ENCODE results near the gene SYNPO2.
"Not testable (repeated sequence)": the region's sequence is repeated elsewhere in the genome, so short reads cannot be mapped to it uniquely, and the experiment has no call there.

SYNPO2 gene

DNA sequence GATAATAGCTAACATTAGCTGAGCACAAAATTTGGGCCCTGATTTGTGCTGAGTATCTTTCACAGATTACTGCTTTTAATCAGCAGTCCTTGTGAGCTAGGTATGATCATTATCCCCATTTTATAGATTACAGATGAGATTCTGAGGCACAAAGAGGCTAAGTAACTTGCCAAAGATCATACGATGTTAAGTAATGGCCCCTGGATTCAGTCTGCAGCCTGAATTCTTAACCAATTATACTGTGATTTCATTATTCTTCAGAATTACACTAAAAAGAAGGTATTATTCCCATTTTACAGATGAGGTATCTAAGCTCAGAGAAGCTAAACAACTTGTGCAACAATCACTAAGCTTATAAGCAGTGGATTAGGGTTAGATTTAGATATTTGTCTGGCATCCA, 149.1 kb downstream of the SYNPO2 start:
- no peak for DNase-seq

DNA sequence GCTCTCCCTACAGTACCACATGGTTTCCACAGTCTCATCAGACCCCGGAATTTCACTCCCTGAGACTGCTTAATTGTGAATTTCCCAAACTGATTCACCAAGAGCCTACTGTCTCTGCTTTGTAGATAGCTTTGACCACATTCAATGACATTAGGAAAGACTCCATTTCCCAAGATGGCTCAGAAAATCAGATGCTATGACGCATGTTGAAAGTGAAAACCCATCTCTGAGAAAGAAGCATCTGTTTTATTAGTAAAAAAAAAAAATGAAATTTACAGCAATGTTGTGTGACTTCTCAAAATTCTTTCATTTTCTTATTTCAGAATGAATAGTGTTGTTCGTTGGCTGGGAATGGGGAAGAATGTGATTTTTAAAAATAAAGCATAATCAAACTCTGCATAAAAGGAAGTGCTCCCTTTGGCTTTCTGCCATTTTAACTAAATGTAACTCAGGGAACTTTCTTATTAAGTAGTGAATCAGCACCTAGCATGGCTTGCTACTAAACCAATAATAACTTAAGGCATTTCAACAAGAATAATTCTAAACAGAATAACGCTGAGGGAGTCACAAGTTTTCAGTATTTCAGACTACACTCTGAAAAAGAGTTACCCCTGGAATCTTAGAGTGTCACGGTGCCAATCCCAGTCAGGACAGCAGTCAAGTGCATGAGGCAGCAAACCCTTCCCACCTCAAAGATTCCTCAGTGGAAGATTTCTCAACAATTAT, 149.6 kb downstream of the SYNPO2 start:
- DNase-seq = no peak

DNA sequence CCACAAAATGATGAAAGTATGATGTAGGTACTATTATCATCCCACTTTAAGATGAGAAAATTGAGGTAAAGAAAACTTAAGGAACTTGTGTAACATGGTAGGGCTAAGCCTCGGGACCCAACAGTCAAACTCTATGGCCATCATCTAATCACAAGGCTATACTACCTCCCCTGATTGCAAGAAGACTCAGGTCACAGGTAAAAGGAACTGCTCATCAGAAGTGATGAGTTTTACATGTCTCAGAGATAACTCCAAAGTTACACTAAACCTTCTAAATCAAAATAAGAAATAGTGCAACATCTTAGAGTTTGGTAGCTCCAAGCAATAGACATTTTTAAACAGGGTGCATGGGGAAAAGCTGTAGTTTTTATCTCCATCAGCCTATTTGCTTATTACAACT, 150.5 kb downstream of the SYNPO2 start:
- no peak for DNase-seq

DNA sequence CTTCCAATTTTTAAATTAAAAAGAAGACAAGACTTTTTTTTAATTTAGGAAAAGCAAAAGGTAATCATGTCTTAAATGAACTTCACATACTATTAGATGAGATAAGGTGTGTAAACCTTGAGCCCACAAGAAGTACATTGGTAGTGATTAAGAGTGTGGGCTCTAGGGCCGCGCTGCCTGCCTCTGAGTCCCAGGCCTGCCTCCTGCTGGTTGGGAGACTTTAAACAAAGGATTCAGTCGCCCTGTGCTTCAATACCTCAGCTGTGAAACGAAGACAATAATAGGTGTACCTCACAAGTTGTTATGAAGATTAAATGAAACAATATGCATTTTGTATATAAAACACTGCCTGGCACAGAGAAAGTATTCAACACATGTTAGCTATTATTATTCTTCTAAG, 151.1 kb downstream of the SYNPO2 start:
- DNase-seq = no peak

DNA sequence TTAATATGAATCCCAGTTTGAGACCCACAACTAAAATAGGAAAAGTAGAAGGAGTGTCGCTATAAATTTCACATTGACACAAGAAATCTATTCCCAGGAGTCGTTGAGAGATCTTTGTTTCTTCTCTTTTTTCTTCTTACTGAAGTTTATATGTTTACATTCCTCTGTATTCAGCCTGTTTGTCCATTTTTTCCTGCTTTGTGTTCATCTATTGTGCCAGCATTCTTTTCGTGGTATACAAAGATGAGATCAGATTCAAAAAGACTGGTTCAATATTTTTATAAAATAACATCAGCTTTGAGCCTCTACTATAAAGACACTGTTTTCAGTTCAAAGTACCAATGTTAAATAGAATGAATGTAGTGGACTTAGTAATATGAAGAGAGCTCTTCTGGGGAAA, 151.6 kb downstream of the SYNPO2 start:
- DNase-seq = no peak

DNA sequence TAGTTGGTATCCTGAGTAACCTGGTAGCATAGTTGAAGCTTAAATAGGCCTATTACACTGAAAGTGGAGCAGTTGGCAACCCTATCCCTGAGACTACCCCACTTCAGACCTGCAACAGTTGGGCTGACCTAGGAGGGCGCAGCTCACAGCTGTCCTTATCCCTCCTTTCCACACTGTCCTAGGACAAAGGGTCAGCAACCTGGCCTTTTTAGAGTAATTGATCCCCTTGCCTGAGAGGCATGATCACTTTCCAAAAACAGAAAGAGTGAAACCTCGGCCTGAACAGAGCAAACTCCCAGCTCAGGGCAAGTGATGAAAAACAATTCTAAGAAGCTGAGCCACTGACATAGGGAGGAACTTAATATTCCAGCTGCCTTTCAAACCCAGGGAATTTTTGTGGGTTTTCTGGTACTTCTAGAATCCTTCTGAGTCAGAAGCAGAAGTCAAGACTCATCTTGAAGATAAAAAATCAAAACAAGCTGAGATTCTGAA, 152.1 kb downstream of the SYNPO2 start:
- no peak for DNase-seq

DNA sequence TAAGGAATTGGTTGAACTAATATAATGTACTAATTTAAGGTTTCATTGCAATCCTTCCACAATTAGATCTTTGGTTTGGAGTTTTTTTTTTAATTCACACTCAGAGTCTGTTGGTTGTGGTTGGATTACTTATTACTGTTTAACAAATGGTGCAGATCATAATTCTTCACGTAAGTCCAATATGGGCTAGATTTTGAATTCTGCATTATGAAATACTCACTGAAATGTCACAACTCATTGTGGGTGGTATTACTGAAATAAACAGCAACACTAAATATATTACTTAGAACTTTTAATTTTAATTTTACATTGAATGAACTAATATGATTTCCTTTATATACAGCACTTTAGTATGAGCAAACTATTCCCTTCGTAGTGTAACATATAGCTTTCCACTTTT, 152.7 kb downstream of the SYNPO2 start:
- DNase-seq = no peak

DNA sequence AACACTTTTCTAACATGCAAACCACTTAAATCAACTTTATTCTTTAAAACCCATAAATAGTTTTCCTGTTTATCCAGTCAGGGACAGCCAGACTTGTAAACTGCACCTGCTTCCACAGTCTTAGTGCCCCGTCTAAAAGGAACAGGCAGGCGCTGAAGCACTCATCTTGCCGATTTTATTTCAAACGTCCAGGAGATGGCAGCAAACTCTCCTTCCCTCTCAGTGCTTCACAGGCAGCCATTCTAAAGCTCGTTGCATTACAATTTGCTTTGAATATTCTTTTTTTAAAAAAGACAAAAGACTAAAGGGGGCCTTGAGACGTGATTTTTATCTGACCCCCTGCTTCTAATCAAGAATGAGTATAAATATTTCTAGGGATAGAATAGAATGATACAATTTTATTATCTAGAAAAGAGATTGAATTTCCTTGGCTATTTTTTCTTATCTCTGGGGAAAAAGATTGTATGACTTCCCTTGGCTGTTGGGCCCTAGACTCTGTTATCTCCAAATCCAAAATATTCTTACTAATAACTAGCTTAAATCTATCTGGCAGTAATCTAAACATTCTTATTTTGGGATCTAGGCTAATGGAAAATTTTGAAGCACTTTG, 153.4 kb downstream of the SYNPO2 start:
- peak; percentile 71 for DNase-seq

DNA sequence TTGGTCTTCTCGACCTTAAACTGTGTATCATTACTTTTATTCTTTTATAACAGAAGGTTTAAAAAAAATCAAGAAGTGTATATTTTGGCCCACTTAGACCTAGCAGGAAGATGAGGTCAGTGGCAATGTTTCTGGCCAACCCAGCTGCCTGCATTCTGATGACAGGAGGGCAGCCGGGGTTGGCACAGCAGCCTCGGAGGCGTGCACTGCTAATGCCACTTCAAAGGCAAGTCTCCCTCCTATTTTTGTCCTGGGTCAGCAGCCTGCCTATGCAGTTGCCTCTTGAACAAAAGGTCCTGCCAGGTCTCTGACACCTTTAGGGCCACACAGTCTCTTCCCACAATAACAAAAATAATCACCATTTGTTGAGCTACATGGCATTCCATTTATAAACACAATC, 157.6 kb downstream of the SYNPO2 start:
- no peak for DNase-seq

DNA sequence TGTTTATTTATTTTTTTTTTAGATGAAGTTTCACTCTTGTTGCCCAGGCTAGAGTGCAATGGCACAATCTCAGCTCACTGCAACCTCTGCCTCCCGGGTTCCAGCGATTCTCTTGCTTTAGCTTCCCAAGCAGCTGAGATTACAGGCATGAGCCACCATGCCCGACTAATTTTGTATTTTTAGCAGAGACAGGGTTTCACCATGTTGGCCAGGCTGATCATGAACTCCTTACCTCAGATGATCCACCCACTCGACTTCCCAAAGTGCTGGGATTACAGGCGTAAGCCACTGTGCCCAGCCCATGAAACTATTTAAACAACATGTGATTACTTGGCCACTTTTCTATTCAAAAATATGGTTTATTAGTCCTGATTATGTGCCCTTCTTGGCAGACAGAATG, 158.4 kb downstream of the SYNPO2 start:
- not testable (repeated sequence) for DNase-seq

DNA sequence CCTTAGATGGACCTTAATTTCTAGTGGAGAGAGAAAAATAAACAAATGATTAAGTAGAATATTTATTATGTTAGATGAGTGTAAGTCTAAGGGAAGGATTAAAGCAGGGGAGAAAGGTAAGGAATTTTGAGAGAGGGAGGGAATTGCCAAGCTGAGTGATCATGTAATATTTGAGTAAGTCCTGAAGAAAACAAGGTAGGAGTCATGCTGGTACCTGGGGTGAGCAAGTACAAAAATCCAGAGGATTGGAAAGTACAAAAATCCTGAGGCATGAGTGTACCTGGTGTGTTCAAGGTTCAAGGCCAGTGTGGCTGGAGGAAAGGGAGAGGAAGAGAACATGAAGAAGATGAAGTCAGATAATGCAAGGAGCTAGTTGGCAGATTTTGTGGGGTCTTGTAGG, 159.8 kb downstream of the SYNPO2 start:
- DNase-seq = no peak

DNA sequence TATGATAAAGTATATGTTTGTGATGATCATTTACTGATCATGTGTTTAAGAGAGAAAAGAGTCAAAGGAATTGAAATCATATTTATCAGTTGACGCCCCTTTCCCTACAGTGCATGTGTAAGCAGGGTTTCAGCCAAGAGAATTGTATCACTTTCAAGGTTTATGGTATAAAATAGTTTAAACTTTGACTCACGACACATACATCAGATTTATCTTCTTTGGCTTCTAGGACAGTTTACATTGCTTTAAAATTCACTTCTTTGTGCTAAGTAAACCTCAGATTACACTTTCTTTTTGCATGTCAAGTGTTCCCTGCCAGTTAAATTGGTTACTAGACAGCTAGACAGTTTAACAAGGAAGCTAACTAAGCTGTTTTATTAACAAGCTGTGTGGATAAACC, 160.7 kb downstream of the SYNPO2 start:
- no peak for DNase-seq

DNA sequence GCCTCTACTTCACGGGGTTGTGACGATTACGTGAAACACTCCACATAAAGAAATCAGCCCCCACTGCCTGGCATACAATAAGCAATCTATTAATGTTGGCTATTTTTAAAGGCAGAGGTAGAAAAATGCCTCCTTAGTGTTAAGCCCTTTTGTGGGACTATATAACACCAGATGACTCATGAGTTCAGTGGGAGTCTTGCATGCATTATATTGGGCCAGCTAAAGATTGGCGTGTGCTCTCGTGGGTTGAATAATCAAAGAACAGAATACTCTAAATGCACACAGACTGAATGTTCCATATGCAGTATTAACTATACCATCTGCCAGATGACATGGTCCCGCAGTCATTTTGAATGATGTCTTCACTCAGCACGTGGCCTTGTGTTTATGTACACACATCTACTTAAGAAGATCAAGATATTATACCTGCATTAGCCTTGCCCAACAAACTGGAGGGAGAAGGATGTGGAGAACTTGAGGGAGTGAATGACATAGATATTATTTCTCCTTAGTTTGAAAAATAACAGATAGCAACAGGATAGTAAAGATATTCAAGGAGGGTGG, 162.0 kb downstream of the SYNPO2 start:
- DNase-seq = no peak

DNA sequence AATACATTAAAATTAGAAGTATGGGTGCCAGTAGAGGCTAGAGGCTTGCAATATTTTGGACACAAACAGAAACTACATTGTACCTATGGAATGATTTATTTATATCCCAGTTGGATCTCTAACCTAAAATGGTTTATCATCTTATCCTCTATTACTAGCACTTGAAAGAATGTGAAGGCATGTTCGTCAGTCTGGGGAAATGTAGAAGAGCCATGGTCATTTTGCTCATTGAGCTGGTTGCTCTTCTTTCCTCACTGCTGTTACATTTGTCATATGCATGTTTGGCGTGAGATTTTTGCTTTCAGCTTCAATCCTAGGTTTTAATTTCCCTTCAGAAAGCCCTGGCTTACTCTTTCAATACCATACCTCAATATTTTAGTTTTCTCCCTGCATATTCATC, 164.6 kb downstream of the SYNPO2 start:
- DNase-seq = no peak

DNA sequence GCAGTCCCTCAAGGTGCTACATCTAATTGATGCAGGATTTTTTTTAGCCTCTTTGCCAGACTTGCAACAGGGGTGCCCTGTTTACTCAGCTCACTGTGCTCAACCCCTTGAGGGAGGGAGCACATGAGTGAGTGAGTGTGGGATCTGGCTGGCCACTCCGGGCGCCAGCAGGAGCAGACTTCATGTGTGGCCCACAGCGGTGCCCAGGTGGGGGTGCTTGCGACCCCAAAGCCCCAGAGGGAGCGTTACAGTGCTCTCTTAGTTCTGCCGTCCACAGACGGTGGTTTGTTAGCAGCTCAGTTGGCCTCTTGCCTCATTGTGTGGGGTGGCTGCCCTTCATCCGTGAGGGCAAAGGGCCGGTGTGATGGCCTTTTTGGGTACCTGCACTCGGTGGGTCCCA, 165.3 kb downstream of the SYNPO2 start:
- no peak for DNase-seq

DNA sequence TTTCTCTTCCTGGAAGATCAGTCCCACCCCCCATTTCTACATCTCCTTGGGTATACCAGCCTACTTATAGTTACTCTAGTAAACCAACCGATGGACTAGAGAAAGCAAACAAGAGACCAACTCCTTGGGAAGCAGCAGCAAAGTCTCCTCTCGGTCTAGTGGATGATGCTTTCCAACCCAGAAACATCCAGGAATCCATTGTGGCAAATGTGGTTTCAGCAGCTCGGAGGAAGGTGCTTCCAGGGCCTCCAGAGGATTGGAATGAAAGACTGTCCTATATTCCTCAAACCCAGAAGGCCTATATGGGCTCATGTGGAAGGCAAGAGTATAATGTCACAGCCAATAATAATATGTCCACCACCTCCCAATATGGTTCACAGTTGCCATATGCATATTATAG, 168.8 kb downstream of the SYNPO2 start:
- DNase-seq = no peak

DNA sequence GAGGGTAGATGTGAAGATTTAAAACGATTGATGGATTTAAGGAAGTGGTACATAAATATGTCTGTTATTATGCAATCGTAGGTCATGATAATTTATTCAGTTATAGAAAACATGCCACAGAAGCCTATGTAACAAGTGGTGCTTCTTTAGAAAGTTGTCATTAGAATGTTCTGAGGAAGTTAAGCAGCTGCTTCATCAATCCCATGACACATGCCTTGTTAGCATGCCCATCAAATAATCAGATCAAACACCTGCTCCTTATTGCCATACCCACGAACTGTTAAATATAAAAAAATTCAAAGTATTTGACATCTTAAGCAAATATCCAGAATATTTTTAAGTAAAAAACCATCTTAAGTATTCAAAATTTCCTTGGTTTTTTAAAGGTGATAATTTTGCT, 170.6 kb downstream of the SYNPO2 start:
- no peak for DNase-seq

DNA sequence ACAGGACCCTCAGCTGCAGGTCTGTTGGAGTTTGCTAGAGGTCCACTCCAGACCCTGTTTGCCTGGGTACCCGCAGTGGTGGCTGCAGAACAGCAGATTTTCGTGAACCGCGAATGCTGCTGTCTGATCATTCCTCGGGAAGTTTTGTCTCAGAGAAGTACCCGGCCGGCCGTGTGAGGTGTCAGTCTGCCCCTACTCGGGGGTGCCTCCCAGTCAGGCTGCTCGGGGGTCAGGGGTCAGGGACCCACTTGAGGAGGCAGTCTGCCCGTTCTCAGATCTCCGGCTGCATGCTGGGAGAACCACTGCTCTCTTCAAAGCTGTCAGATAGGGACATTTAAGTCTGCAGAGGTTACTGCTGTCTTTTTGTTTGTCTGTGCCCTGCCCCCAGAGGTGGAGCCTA, 178.5 kb downstream of the SYNPO2 start:
- DNase-seq = not testable (repeated sequence)

DNA sequence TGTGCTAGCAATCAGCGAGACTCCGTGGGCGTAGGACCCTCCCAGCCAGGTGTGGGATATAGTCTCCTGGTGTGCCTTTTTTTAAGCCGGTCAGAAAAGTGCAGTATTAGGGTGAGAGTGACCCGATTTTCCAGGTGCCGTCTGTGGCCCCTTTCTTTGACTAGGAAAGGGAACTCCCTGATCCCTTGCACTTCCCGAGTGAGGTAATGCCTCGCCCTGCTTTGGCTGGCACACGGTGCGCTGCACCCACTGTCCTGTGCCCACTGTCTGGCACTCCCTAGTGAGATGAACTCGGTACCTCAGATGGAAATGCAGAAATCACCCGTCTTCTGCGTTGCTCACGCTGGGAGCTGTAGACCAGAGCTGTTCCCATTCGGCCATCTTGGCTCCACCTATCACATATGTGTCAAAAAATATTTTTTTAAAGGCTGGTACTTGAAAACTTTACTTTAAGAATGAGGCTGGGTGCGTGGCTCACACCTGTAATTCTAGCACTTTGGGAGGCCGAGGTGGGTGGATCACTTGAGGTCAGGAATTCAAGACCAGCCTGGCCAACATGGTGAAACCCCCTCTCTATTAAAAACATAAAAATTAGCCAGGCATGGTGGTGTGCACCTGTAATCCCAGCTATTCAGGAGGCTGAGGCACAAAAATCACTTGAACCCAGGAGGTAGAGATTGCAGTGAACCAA, 179.2 kb downstream of the SYNPO2 start:
- not testable (repeated sequence) for DNase-seq

DNA sequence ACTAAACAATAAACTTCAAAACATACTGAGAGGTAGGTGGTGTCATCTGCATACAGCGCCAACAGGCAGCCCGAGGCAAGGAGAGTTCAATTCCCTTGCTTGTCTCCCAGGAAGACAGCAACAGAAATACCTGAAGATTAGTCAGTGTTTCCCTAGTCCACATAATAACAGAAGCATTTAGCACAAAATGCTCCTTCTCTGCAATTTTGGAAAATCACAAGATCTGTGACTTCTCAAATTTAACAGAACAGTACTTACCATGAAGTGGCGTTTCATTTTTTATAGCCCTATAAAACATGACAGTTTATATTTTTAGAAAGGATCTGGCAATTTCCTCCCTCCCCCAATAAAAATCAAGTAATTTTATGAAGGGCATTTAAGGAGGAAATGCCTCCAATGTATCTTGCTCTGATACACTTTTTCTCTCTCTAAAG, 179.9 kb downstream of the SYNPO2 start:
- DNase-seq = no peak

DNA sequence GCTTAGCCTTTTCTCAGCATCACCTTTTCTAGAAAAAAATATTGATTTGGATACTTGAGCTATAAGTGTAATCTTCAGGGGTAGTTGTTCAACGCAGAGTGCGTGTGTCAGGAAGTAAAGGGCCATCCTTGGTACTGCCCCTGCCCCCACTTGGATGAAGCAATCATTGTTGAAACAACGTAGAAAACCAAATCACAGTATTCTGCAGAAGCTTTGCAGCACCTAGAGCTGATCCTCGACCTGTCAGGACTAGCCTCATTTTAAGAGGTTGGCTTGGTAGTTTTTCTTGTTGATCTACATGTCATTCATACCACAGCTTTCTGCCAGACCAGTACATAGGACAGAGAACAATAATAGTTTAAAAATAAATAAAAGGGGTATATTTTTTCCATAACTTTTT, 181.6 kb downstream of the SYNPO2 start:
- DNase-seq = no peak

DNA sequence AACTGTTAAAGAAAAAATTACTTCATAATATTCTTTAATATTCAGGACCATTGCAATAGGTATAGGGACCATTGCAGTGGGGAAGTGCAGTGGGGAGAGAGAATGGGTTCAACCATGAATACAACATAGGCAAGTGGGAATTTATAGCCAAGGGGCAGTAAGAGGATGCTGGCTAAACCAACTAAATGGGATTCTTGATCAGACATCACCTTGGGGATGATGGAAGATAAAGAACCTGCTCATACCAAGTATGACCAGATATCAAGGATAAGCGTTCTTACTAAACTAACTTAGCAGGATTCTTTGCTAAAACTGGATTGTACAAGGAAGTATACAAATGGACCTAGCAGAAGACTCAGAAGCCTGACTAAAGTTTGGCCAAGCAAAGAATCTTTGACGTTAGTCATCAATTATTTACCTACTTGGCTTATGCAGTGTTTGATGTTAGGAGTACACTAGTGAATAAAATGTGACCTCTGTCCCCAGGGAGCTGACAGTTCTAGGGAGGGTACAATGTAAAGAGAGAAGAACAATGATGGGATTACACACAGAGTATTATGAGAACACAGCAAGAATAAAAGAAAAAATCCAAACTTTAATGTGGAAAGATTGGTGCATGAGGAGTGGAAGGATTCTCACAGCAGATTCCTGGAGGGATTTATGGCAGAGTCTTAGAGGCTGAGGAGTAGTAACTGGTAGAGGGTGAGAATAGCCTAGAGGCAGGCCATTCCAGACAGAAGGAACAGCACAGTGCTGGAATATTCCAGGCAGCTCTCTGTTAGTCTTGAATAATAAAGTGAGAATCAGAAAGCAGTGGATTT, 192.3 kb downstream of the SYNPO2 start:
- DNase-seq = no peak

DNA sequence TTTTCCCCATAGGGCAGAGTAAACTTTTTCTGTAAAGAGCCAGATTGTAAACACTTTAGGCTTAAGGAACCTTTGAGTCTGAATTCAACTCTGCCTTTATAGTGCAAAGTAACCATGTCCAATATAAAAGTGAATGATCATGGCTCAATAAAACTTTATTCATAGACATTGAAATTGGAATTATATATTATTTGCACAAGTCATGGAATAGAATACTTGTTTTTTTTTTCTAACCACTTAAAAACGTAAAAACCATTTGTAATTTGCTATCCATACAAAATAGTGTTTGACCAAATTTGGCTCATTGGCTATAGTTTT, 192.8 kb downstream of the SYNPO2 start:
- no peak for DNase-seq

Data from CD4-positive, alpha-beta T cell treated with Interleukin-4 for 4 hours (primary cell).